GM12878 (cell line): ENCODE data around the gene MED19. TPM values are rescaled to one million over a fixed set of nuclear protein-coding genes. Genes with fewer than 3 reads are reported as not detected.

Experiments used
- ATAC-seq: fragments of 200-7000 bp; cut with Tn5 transposase; 3 replicates; pipeline ENCODE4 v1.9.1; 2020; ENCODE audit warnings: mild to moderate bottlenecking, moderate library complexity
- BruUV-seq: library from RNA; stranded (reverse); fragments of 400-500 nt; replicated peaks from 2 replicates; lab custom pipeline; 2021; lab: Mats Ljungman, UMichigan
- CTCF ChIA-PET: fragments of 300-600 bp; sonication (Branson Sonifier 250); formaldehyde crosslinking; extraction: SDS; loops from one replicate; lab custom pipeline; 2021; ENCODE audit warnings: inconsistent platforms; lab: Yijun Ruan, JAX
- POLR2A ChIA-PET: fragments of 350-600 bp; formaldehyde crosslinking; extraction: SDS; loops from one replicate; lab custom pipeline; 2021; ENCODE audit warnings: inconsistent platforms; lab: Charles Lee
- RAD21 ChIA-PET: fragments of 300-600 bp; sonication (Branson Sonifier 250); formaldehyde crosslinking; loops from one replicate; lab custom pipeline; 2023; ENCODE audit warnings: antibody characterized with exemption; ENCODE audit not compliant: unreplicated experiment; lab: Charles Lee
- SMC1A ChIA-PET: fragments of 300-600 bp; sonication (Branson Sonifier 250); formaldehyde crosslinking; loops from one replicate; lab custom pipeline; 2023; ENCODE audit not compliant: unreplicated experiment, uncharacterized antibody; lab: Charles Lee
- DNase-seq: peaks from one replicate; pipeline ENCODE4 v3.0.0-alpha.2; 2011; ENCODE audit warnings: low read depth, low spot score
- FAIRE-seq: peaks from 3 replicates; lab custom pipeline; 2011; peaks lifted over from hg19 to GRCh38; lab: Jason Lieb, UNC
- H2AFZ ChIP-seq: 2 replicates; pipeline ENCODE4 v1.6.0; 2011; ENCODE audit warnings: low read depth, low read length, control low read depth; ENCODE audit not compliant: control insufficient read depth
- H3K27ac ChIP-seq: 2 replicates; pipeline ENCODE4 v1.5.1; 2011; ENCODE audit warnings: control low read depth; ENCODE audit not compliant: control insufficient read depth, insufficient read depth
- H3K27me3 ChIP-seq, 2 experiments: replicated peaks in 1 of 2; 2 replicates each; pipeline versions ENCODE4 v1.6.0 to v1.6.1; 2011; ENCODE audit warnings: low read length in 1 of 2; ENCODE audit not compliant: control insufficient read depth in 2 of 2, insufficient read depth in 2 of 2
- H3K36me3 ChIP-seq, 2 experiments: 2 replicates each; pipeline ENCODE4 v1.5.1; 2011; ENCODE audit warnings: low read length in 1 of 2; ENCODE audit not compliant: control insufficient read depth in 2 of 2, insufficient read depth in 2 of 2
- H3K4me1 ChIP-seq: 2 replicates; pipeline ENCODE4 v1.6.1; 2011; ENCODE audit warnings: mild to moderate bottlenecking, low read length, moderate library complexity, mixed read lengths; ENCODE audit not compliant: control insufficient read depth, insufficient read depth
- H3K4me2 ChIP-seq: 2 replicates; pipeline ENCODE4 v1.6.0; 2011; ENCODE audit warnings: control low read depth; ENCODE audit not compliant: control insufficient read depth, insufficient read depth
- H3K4me3 ChIP-seq: fragments of 200-600 bp; sonication (generic); 2 replicates; pipeline ENCODE4 v1.5.1; 2016
- H3K79me2 ChIP-seq: 2 replicates; pipeline ENCODE4 v1.6.0; 2011; ENCODE audit warnings: low read length; ENCODE audit not compliant: control insufficient read depth, insufficient read depth
- H3K9ac ChIP-seq: 2 replicates; pipeline ENCODE4 v1.8.0; 2011; ENCODE audit warnings: low read length, control low read depth, mixed read lengths; ENCODE audit not compliant: control insufficient read depth, insufficient read depth
- H3K9me3 ChIP-seq: replicated peaks from 3 replicates; pipeline ENCODE4 v1.5.1; 2011; ENCODE audit warnings: mild to moderate bottlenecking, low read length; ENCODE audit not compliant: control insufficient read depth, insufficient read depth
- H4K20me1 ChIP-seq: 2 replicates; pipeline ENCODE4 v1.6.0; 2011; ENCODE audit not compliant: control insufficient read depth, insufficient read depth
- ETV6 ChIP-seq, 2 experiments: fragments of 450-650 bp in 1 of 2; IDR thresholded peaks in 1 of 2; conservative IDR thresholded peaks in 1 of 2; 2 replicates each; pipeline ENCODE4 v1.6.1; 2014; ENCODE audit warnings: antibody characterized with exemption in 1 of 2, borderline replicate concordance in 1 of 2, low read depth in 1 of 2, mild to moderate bottlenecking in 1 of 2, moderate library complexity in 1 of 2
- IRF3 ChIP-seq: fragments of 450-650 bp; IDR thresholded peaks from 2 replicates; pipeline ENCODE4 v1.6.1; 2014; ENCODE audit warnings: mild to moderate bottlenecking
- PML ChIP-seq: IDR thresholded peaks from 2 replicates; pipeline ENCODE4 v1.6.1; 2012; ENCODE audit warnings: low read length, inconsistent platforms
- RCOR1 ChIP-seq: conservative IDR thresholded peaks from 2 replicates; pipeline ENCODE4 v1.6.1; 2012; ENCODE audit warnings: low read depth, low read length, improper control_type of control experiment
- SIX5 ChIP-seq: IDR thresholded peaks from 2 replicates; pipeline ENCODE4 v1.6.1; 2011; ENCODE audit warnings: mild to moderate bottlenecking, low read depth, low read length, moderate library complexity; ENCODE audit not compliant: severe bottlenecking
- SUPT20H ChIP-seq: IDR thresholded peaks from 2 replicates; pipeline ENCODE4 v1.6.1; 2011; ENCODE audit warnings: low read depth, mild to moderate bottlenecking, low read length, moderate library complexity, borderline replicate concordance; ENCODE audit not compliant: control insufficient read depth
- ZBED1 ChIP-seq: IDR thresholded peaks from 2 replicates; pipeline ENCODE4 v1.6.1; 2016; ENCODE audit warnings: borderline replicate concordance
- WGBS: methylation state at CpG from one replicate; pipeline ENCODE4 v1.1.6; 2016; ENCODE audit warnings: low lambda C conversion rate; ENCODE audit not compliant: insufficient replicate concordance, insufficient coverage; ENCODE audit errors: missing lambda C conversion rate; 5-methylcytosine and 5-hydroxymethylcytosine counted together
- in situ Hi-C: fragments of 300-500 bp; cut with MboI; formaldehyde crosslinking; loops from 9 replicates; pipeline ENCODE4 v1.14.3; 2018; ENCODE audit warnings: mixed read lengths
- intact Hi-C: fragments of 100-400 bp; cut with micrococcal nuclease; formaldehyde crosslinking; loops from one replicate; pipeline ENCODE4 v1.14.2; 2022; ENCODE audit not compliant: unreplicated experiment
- polyA plus RNA-seq, 11 experiments: library from polyadenylated mRNA; depleted of rRNA in 4 of 11; unstranded in 6 of 11; stranded (reverse) in 5 of 11; fragments of >200 nt; fragmentation: Nextera tagmentation in 4 of 11; fragmentation: Illumina TruSeq in 1 of 11; extraction: Ambion mirVana in 4 of 11; extraction: Trizol in 1 of 11; gene quantifications; 1 replicate in 1 of 11; 2 replicates in 10 of 11; pipeline versions ENCODE4 v1.2.1 to v1.2.3, GENCODE V29; 2011 to 2016; ENCODE audit warnings: inconsistent platforms in 2 of 11, missing spikeins in 2 of 11, low read depth in 1 of 11
- total RNA-seq, 4 experiments: library from RNA; depleted of rRNA in 3 of 4; stranded (reverse); fragments of >200 nt in 3 of 4; fragmentation: Illumina TruSeq in 1 of 4; extraction: Trizol in 1 of 4; gene quantifications; 2 replicates each; pipeline versions ENCODE4 v1.2.1 to v1.2.3, GENCODE V29; 2013 to 2021
- TF ChIP-seq, protein P1 (sequence below): fragments of 450-650 bp; IDR thresholded peaks from 2 replicates; pipeline ENCODE4 v1.6.1; 2017; ENCODE audit warnings: antibody characterized with exemption, mild to moderate bottlenecking, moderate library complexity

MED19 gene
- total and polyA plus RNA-seq, 10 of the 15 experiments (the other 5 are each of a cell fraction or from before 2014, with no cell fraction given): 4.9 to 28.2 (median 17.3) TPM

DNA sequence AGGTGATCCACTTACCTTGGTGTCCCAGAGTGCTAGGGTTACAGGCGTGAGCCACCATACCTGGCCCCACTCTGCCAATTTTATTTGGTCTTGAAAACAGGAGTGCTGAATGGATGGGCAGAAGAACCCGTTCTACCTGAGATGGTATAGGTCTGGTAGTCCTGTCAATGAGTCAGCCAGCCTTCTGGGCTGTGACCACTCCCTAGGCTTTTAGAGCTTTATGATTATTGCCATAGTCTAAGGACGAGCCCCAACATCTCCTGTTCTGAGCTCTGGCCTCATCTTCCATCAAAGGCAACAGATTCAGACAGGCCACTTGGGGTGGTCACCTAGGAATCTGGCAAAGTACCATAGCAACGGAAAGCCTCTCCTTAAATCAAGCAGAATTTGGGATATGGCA, 32.6 kb downstream of the MED19 start:
- Histone ChIP-seq H3K4me2 (peak overlapping the region; percentile 46; the same call in 1 of the 2 replicates), H3K4me1 (peaks cover 12% of the 10 kb centered on the region; the same call in 1 of the 2 replicates), H3K36me3 (peaks cover 1 to 26% of the 10 kb centered on the region in 2 experiments), H3K27ac (0 out of 2 replicates have a peak overlapping the region, but pooled peaks have one; percentile 42), H3K79me2 (peaks cover 59% of the 10 kb centered on the region), H3K27me3 (no peaks in the 10 kb centered on the region), H3K9me3 (no peaks in the 10 kb centered on the region), H3K9ac (no peak overlapping the region), H4K20me1 (peaks cover 2% of the 10 kb centered on the region; the same call in 1 of the 2 replicates)
- POLR2A ChIA-PET: no interaction called here
- no peak for FAIRE-seq
- RAD21 ChIA-PET: no interaction called here
- BruUV-seq: no TSS peak
- ATAC-seq: no peak
- 75% methylated on average over 4 of the region's 4 CpGs for WGBS
- intact Hi-C loops: no loop called here
- SMC1A ChIA-PET: interaction anchor here (1.6 kb wide), 1 partner anchor 24 kb away, joined by 4 read pairs; no protein-coding TSS in a partner anchor
- TF ChIP-seq, protein P1, sequence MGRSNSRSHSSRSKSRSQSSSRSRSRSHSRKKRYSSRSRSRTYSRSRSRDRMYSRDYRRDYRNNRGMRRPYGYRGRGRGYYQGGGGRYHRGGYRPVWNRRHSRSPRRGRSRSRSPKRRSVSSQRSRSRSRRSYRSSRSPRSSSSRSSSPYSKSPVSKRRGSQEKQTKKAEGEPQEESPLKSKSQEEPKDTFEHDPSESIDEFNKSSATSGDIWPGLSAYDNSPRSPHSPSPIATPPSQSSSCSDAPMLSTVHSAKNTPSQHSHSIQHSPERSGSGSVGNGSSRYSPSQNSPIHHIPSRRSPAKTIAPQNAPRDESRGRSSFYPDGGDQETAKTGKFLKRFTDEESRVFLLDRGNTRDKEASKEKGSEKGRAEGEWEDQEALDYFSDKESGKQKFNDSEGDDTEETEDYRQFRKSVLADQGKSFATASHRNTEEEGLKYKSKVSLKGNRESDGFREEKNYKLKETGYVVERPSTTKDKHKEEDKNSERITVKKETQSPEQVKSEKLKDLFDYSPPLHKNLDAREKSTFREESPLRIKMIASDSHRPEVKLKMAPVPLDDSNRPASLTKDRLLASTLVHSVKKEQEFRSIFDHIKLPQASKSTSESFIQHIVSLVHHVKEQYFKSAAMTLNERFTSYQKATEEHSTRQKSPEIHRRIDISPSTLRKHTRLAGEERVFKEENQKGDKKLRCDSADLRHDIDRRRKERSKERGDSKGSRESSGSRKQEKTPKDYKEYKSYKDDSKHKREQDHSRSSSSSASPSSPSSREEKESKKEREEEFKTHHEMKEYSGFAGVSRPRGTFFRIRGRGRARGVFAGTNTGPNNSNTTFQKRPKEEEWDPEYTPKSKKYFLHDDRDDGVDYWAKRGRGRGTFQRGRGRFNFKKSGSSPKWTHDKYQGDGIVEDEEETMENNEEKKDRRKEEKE: no peak
- TF ChIP-seq IRF3 (no peak), RCOR1 (no peak), ZBED1 (no peak), PML (no peak), SUPT20H (no peak), ETV6 (conservative IDR thresholded peaks at IDR 0.05 in 1 of 2, IDR thresholded peaks at IDR 0.05 in 1 of 2; ENCODE audit: borderline replicate concordance in 1 of 2, low read depth in 1 of 2) (no peak), SIX5 (no peak)
- TF ChIP-seq, all 136 proteins: peak for 0
- DNase-seq: no peak
- Histone ChIP-seq H3K4me3 (no peak overlapping the region), H2AFZ (no peak overlapping the region)
- in situ Hi-C loops: no loop called here
- CTCF ChIA-PET: no interaction called here
